Hair follicular keratinocyte (primary cell): ENCODE results near the gene KDF1. TPM values are rescaled to one million over a fixed set of nuclear protein-coding genes. Genes with fewer than 3 reads are reported as not detected.

ENCODE experiments used
- total RNA-seq: library from RNA; depleted of rRNA; stranded (reverse); fragments of >200 nt; gene quantifications from 2 replicates; pipeline ENCODE4 v1.2.3, GENCODE V29; 2015

Gene KDF1, protein sequence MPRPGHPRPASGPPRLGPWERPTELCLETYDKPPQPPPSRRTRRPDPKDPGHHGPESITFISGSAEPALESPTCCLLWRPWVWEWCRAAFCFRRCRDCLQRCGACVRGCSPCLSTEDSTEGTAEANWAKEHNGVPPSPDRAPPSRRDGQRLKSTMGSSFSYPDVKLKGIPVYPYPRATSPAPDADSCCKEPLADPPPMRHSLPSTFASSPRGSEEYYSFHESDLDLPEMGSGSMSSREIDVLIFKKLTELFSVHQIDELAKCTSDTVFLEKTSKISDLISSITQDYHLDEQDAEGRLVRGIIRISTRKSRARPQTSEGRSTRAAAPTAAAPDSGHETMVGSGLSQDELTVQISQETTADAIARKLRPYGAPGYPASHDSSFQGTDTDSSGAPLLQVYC
- 24.8 and 26.9 TPM in 2 replicates for total RNA-seq

DNA sequence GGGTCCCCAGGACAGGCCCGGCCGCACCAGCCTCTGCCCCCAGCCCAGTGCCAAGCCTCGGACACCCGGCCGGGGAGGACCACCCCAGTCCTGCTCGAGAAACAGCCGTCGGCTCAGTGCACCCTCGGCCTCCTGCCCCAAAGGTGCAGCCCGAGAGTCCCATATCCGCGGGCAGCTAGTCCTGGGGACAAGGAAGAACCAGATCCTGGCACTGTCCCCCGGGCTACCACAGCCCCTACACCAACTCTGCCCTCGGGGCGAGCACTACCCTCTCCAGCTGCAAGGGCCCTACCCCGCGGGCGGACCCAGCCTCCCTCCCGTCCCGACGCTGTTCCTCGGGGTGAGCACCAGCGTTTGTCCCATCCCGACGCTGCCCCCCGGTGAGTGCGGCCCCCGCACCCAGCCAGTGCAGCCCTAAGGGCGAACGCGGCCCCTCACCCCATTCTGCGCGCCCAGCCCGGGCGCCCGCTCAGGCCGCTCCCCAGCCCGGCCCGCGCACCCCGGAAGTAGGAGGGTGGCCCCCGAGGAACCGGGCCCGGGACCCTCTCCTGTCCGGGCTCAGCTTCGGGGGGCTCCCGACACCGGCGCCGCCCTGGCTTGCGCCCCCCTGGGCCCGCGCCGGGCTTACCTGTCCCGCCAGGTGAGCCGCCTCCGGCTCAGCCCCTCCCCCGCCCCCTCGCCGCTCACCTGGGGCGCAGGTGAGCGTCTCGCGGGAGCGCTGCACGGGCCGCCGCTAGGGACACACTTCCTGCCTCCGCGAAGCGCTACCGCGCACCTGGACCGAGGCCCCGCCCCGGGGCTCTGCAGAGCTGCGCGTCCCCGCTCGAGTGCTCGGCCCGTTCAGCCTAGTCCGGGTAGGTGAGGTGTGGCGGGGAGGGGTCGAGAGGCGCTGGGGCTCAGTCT lies at the start of gene KDF1:
Gene KDF1 (minus strand): TSS at position 747 of the 903 bp plus-strand sequence. CDS start 8,088 bp downstream, outside the sequence.

DNA sequence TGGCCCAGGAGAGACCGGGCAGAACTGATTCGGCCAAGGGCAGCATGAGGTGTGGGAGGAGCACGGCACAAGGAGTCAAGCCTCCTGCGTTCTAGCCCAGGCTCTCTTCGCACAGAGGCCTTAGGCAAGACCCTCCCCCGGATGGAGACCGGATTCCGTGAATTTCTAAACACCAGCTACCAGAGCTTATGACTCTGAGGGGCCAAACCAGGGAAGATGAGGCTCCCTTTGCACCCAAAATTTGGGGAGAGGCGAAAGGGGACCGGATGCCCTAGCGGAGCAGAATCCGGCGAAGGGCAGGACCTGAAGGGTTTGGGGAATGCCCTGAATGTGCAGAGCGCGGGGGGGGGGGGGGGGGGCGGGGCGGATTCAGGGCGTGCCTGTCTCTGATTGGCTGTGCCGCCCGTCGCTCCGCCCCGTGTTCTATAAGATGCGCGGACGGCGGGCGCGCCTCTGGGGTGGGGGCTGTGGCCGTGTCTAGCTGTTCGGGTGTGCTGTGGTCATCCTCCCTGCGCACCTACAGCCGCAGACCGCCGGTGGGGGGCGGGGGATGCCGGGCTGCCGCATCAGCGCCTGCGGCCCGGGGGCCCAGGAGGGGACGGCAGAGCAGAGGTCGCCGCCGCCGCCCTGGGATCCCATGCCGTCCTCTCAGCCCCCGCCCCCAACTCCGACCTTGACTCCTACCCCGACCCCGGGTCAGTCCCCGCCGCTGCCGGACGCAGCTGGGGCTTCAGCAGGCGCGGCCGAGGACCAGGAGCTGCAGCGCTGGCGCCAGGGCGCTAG lies 33.2 kb upstream of the KDF1 start, which contains the start of gene TRNP1:
Gene TRNP1 (plus strand): TSS at position 456 of the 783 bp plus-strand sequence. CDS start 95 bp downstream, at position 551.

DNA sequence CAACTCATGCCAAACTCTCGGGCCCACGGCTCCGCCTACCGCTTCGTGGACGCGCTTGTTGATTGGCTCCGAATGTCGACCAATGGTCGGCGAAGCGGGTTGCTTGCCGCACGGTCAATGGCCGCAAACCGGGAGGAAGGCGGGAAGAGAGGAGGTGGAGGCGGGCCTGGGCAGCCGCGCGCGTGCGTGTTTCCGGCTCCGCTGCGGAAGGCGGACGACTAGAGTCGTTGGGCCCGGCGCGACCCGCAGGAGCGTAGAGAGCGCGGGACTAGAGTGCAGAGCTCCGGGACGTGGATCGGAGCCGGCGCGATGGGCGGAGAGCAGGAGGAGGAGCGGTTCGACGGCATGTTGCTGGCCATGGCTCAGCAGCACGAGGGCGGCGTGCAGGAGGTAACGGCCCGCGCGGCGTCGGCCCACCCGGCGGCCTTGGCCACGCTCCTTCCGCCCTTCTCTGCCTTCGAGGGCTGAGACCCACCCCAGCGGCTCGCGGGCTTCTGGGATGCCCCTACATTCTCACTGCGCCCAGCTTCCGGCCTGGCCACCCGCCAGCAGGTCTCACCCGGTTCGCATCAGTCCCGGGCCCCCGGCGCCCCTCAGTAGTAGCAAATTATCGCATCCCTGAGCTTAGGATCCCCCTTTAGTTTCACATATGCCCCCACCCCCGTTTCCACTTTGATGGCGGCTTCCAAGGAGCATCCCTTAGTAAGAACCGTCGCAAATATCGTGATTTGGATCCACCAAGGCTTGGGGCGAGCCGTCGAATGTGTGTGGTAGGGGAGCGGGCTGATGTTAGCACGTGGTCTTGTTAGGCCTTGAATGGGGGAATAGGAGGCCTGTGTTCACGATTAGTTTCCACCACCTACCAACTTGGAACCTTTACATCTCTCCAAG lies 38.5 kb downstream of the KDF1 start, which contains the start of gene NUDC:
Gene NUDC (plus strand): TSS at position 204 of the 891 bp plus-strand sequence. CDS start 106 bp downstream, at position 310.

DNA sequence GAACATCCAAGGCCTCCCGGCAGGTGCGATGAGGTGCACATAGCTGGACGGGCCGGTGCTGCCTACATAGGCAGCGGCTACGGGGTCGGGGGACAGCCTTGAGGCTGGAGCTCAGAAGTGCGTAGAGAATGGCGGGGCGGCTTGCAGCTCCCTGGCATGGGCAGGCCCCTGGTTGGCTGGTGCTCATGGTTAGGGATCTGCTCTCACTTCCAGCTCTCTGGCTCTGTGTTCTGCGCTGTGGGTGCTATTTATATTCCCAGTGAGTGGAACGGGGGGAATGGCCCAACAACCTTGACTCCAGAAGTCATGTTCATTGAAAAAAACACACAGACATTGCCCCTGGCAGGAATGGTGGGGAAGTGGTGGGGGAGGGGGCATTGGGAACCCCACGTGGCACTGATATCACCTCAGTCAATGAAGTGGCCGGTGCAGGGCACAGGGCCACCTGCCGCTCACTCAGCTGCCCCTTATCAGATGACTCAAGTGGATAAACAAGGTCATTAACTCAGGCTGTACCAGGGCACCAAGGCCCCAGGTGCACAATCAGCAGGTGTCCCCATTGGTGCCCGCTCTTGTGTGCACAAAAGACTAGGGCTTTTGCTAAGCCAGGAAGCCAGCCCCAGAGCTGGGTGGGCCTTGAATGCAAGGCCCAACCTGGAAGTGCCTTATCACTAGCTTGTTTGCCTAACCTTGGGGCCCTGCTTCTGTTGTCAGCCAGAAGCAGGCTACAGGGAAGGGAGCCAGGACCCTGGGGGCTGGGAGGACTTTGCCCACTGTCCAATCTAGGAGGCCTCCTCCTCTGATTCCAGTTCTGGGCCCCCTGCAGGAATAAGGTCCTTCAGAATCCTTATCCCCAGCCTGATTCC lies 46.3 kb downstream of the KDF1 start, which contains the start of gene NR0B2:
Gene NR0B2 (minus strand): TSS at position 222 of the 866 bp plus-strand sequence. CDS start 35 bp downstream, at position 187.

DNA sequence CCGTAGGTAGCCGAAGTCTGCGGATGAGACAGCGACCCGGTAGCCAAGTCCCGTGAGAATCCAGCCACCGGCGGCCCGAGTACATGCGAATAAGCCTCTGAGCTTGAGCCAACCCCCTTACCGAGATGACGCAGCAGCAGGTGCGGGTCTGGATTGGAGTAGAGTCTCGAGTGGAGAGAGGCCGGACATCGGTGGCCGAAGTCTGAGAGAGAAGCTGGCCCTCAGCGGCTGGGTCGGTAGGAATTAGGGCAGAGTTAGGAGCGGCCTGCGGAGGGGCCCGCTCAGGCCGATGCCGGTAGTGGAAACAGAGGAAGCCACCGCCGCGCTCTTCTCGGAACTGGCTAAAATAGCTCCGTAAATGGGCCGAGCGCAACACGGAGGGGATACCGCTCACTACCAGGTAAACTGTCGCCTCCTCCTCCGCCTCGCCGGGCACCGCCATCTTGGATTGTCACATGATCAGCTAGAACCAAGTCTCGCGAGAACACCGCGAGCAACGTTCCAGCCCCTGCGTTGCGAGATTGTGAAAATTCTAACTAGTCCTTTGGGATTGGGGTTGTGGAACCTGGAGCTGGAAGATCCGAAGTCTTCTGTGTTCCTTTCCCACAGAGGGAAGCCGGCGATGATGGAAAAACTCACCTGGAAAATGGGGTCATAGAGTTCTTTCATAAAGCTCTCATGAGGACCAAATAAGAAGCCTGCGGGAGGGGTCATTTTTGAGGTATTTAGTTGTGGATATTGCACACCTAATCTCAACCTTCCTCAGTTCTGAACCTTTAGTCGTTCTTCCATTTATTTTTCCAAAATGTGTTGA lies 60.1 kb downstream of the KDF1 start, which contains the start of gene GPATCH3:
Gene GPATCH3 (minus strand): TSS at position 467 of the 814 bp plus-strand sequence. CDS start 25 bp downstream, at position 442.

Other genes with a start within 250 kb of the KDF1 start
- 10.2 and 16.9 TPM in 2 replicates for gene PIGV, start 172.5 kb downstream of the KDF1 start, total RNA-seq
- gene ZDHHC18, start 133.8 kb downstream of the KDF1 start, total RNA-seq: 8.7 and 11.6 TPM in 2 replicates
- gene SFN, start 97.3 kb downstream of the KDF1 start, total RNA-seq: 1,687 and 1,807 TPM in 2 replicates
- gene GPN2, start 70.2 kb downstream of the KDF1 start, total RNA-seq: 6.6 and 8.8 TPM in 2 replicates
- gene GPATCH3, start 60.0 kb downstream of the KDF1 start, total RNA-seq: 4.0 and 6.3 TPM in 2 replicates
- gene NR0B2, start 46.5 kb downstream of the KDF1 start, total RNA-seq: not detected in 2 replicates
- 54.4 and 117 TPM in 2 replicates for gene NUDC, start 38.7 kb downstream of the KDF1 start, total RNA-seq
- 94.1 and 133 TPM in 2 replicates for gene TRNP1, start 33.2 kb upstream of the KDF1 start, total RNA-seq
- gene TENT5B, start 52.4 kb upstream of the KDF1 start, total RNA-seq: 18.5 and 40.2 TPM in 2 replicates
- gene SLC9A1, start 194.7 kb upstream of the KDF1 start, total RNA-seq: 24.7 and 34.0 TPM in 2 replicates